A673 (cell line): Measurements from ENCODE around the gene CXXC4. TPM values are rescaled to one million over a fixed set of nuclear protein-coding genes. Genes with fewer than 3 reads are reported as not detected.
A peak's percentile ranks its signal among the peaks of the same experiment; 100 is the strongest.

ENCODE experiments used
- BruUV-seq: library from RNA; stranded (reverse); fragments of 400-500 nt; replicated peaks from 2 replicates; lab custom pipeline; 2021; lab: Mats Ljungman, UMichigan
- CTCF ChIA-PET: fragments of 300-600 bp; sonication (Branson Sonifier 250); formaldehyde crosslinking; loops from one replicate; lab custom pipeline; 2022; ENCODE audit warnings: antibody characterized with exemption; lab: Charles Lee
- POLR2A ChIA-PET: fragments of 300-600 bp; sonication (Branson Sonifier 250); formaldehyde crosslinking; loops from one replicate; lab custom pipeline; 2022; ENCODE audit warnings: antibody characterized with exemption; ENCODE audit not compliant: low non-redundant PET; lab: Charles Lee
- DNase-seq: peaks from one replicate; pipeline ENCODE4 v3.0.0-alpha.2; 2015; ENCODE audit warnings: low spot score
- H3K27ac ChIP-seq: fragments of 200-600 bp; sonication (generic); 2 replicates; pipeline ENCODE4 v1.5.1; 2016; ENCODE audit warnings: mixed run types, low read depth, mild to moderate bottlenecking, mixed read lengths, antibody characterized with exemption, low read length; ENCODE audit not compliant: poor library complexity, severe bottlenecking
- H3K27me3 ChIP-seq: fragments of 200-600 bp; sonication (generic); replicated peaks from 2 replicates; pipeline ENCODE4 v1.6.1; 2017; ENCODE audit warnings: mixed run types, low read depth, mild to moderate bottlenecking, mixed read lengths, antibody characterized with exemption, low read length; ENCODE audit not compliant: insufficient read depth, poor library complexity
- H3K36me3 ChIP-seq: fragments of 200-600 bp; sonication (generic); 2 replicates; pipeline ENCODE4 v1.6.1; 2016; ENCODE audit warnings: mixed run types, mild to moderate bottlenecking, mixed read lengths, antibody characterized with exemption, low read length; ENCODE audit not compliant: insufficient read depth, poor library complexity, severe bottlenecking
- H3K4me1 ChIP-seq: fragments of 200-600 bp; sonication (generic); 2 replicates; pipeline ENCODE4 v1.6.1; 2017; ENCODE audit warnings: mixed run types, mild to moderate bottlenecking, mixed read lengths, antibody characterized with exemption, low read length; ENCODE audit not compliant: insufficient read depth, poor library complexity, severe bottlenecking
- H3K4me3 ChIP-seq: fragments of 200-600 bp; sonication (generic); 2 replicates; pipeline ENCODE4 v1.5.1; 2016; ENCODE audit warnings: low read depth, mixed run types, mild to moderate bottlenecking, mixed read lengths, low read length; ENCODE audit not compliant: poor library complexity, severe bottlenecking
- H3K9me3 ChIP-seq: fragments of 200-600 bp; sonication (generic); 2 replicates; pipeline ENCODE4 v1.6.1; 2016; ENCODE audit warnings: mixed run types, low read depth, mild to moderate bottlenecking, mixed read lengths, antibody characterized with exemption, low read length; ENCODE audit not compliant: poor library complexity, severe bottlenecking
- CTCF ChIP-seq: fragments of 300-800, 200-600 bp; sonication (generic); conservative IDR thresholded peaks from 2 replicates; pipeline ENCODE4 v1.5.1; 2017; ENCODE audit warnings: low read depth, mild to moderate bottlenecking, antibody characterized with exemption, low read length, moderate library complexity, mixed read lengths
- EZH2 ChIP-seq: fragments of 200-600 bp; sonication (generic); IDR thresholded peaks from 2 replicates; pipeline ENCODE4 v1.6.1; 2017; ENCODE audit warnings: borderline replicate concordance, low read depth, mild to moderate bottlenecking, mixed read lengths, antibody characterized with exemption, low read length; ENCODE audit not compliant: poor library complexity, severe bottlenecking
- intact Hi-C: fragments of 100-400 bp; cut with micrococcal nuclease; formaldehyde crosslinking; loops from one replicate; pipeline ENCODE4 v1.10.0; 2022; ENCODE audit not compliant: unreplicated experiment
- total RNA-seq: library from RNA; stranded (reverse); gene quantifications from 2 replicates; pipeline ENCODE4 v1.2.3, GENCODE V29; 2021

Gene CXXC4
- total RNA-seq, 1 experiment from 2014 or later, result 1.8 TPM

- TF ChIP-seq EZH2, result no peak
- peak; percentile 21; the same call in 1 of the 2 replicates for TF ChIP-seq CTCF
- ChIA-PET POLR2A (no interaction called here), CTCF (no interaction called here)
- Histone ChIP-seq H3K4me1 (no peaks in the 10 kb centered on the region), H3K9me3 (no peaks in the 10 kb centered on the region), H3K4me3 (no peak overlapping the region), H3K36me3 (no peaks in the 10 kb centered on the region), H3K27me3 (no peaks in the 10 kb centered on the region), H3K27ac (no peak overlapping the region)
- no peak for DNase-seq
- intact Hi-C loops, result no loop called here
- BruUV-seq, result no TSS peak
These were observed 36.7 kb upstream of the CXXC4 start for GRCh38 chr4:104531390-104531789.

- Histone ChIP-seq H3K27ac (no peak overlapping the region), H3K27me3 (no peaks in the 10 kb centered on the region), H3K36me3 (no peaks in the 10 kb centered on the region), H3K9me3 (no peaks in the 10 kb centered on the region), H3K4me1 (no peaks in the 10 kb centered on the region), H3K4me3 (no peak overlapping the region)
- no peak for DNase-seq
- no peak for TF ChIP-seq EZH2
- no peak for TF ChIP-seq CTCF
- BruUV-seq, result no TSS peak
- POLR2A ChIA-PET, result no interaction called here
- CTCF ChIA-PET, result no interaction called here
- intact Hi-C loops, result no loop called here
These were observed 35.7 kb upstream of the CXXC4 start for GRCh38 chr4:104530426-104530825.

GRCh38 chr4:104524591-104524990, 29.9 kb upstream of the CXXC4 start:
- intact Hi-C loops, result no loop called here
- H3K9me3 ChIP-seq, result no peaks in the 10 kb centered on the region
- no TSS peak for BruUV-seq
- H3K4me3 ChIP-seq, result no peak overlapping the region
- ChIA-PET CTCF (no interaction called here), POLR2A (no interaction called here)
- no peaks in the 10 kb centered on the region for H3K27me3 ChIP-seq
- H3K4me1 ChIP-seq, result no peaks in the 10 kb centered on the region
- peak; percentile 42 for DNase-seq
- TF ChIP-seq CTCF (no peak), EZH2 (no peak)
- H3K27ac ChIP-seq, result no peak overlapping the region
- H3K36me3 ChIP-seq, result no peaks in the 10 kb centered on the region
